ENCODE results near the gene NCKAP5L. TPM values are rescaled to one million over a fixed set of nuclear protein-coding genes. Genes with fewer than 3 reads are reported as not detected.

Gene NCKAP5L
- total RNA-seq, 1 experiment from 2014 or later, result 19.5 TPM

DNA sequence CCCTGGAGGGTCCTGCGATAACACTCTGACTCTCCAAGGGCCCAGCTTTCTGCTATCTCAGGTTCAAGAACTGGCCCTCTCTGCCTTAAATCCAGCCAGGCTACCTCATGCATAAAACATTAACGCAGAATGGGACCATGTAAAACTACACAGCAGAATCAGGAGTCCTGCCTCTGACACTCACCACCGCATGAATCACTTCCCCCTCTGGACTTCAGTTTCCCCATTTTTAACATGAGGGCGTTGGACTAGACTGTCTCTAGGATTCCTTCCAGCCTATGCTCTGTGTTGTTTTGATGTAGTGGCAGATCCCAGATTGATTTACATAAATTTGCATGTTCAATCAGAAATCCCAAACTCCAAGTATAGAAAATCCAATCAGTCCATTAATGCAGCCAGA, 3.3 kb downstream of the NCKAP5L start:
- H3K36me3 Mint-ChIP-seq (ENCODE audit: insufficient read depth, unreplicated experiment), result peaks cover 11% of the 10 kb centered on the region
- no TSS peak for BruUV-seq (replicated peaks)
- H3K9me3 Mint-ChIP-seq (ENCODE audit: unreplicated experiment), result no peaks in the 10 kb centered on the region
- no peaks in the 10 kb centered on the region for H3K9me3 ChIP-seq
- no peaks in the 10 kb centered on the region for H3K27me3 Mint-ChIP-seq (ENCODE audit: insufficient read depth, unreplicated experiment)
- no peak overlapping the region for H3K4me3 Mint-ChIP-seq (ENCODE audit: unreplicated experiment)
- no peaks in the 10 kb centered on the region for H3K27me3 ChIP-seq (replicated peaks; ENCODE audit: control insufficient read depth, insufficient read depth, low read length)
- DNase-seq, result no peak
- TF ChIP-seq, protein P1, sequence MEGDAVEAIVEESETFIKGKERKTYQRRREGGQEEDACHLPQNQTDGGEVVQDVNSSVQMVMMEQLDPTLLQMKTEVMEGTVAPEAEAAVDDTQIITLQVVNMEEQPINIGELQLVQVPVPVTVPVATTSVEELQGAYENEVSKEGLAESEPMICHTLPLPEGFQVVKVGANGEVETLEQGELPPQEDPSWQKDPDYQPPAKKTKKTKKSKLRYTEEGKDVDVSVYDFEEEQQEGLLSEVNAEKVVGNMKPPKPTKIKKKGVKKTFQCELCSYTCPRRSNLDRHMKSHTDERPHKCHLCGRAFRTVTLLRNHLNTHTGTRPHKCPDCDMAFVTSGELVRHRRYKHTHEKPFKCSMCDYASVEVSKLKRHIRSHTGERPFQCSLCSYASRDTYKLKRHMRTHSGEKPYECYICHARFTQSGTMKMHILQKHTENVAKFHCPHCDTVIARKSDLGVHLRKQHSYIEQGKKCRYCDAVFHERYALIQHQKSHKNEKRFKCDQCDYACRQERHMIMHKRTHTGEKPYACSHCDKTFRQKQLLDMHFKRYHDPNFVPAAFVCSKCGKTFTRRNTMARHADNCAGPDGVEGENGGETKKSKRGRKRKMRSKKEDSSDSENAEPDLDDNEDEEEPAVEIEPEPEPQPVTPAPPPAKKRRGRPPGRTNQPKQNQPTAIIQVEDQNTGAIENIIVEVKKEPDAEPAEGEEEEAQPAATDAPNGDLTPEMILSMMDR (IDR thresholded peaks at IDR 0.05; ENCODE audit: insufficient read depth in 1 of 2, low read depth in 1 of 2, low read length in 1 of 2, severe bottlenecking in 1 of 2, unreplicated experiment in 1 of 2), result no peak
- H3K27ac Mint-ChIP-seq (ENCODE audit: unreplicated experiment), result no peak overlapping the region
- H3K4me3 ChIP-seq (ENCODE audit: low read depth, low read length), result no peak overlapping the region
- peaks cover 7% of the 10 kb centered on the region for H3K4me1 Mint-ChIP-seq (ENCODE audit: low read depth, unreplicated experiment)
- H3K4me1 ChIP-seq, result peaks cover 6% of the 10 kb centered on the region; the same call in 1 of the 2 replicates
- CTCF ChIA-PET, result no interaction called here
- H3K36me3 ChIP-seq (ENCODE audit: control insufficient read depth, insufficient read depth, low read length), result no peaks in the 10 kb centered on the region
- POLR2A ChIA-PET, result no interaction called here
- intact Hi-C loops (cut with micrococcal nuclease; ENCODE audit: unreplicated experiment), result no loop called here

DNA sequence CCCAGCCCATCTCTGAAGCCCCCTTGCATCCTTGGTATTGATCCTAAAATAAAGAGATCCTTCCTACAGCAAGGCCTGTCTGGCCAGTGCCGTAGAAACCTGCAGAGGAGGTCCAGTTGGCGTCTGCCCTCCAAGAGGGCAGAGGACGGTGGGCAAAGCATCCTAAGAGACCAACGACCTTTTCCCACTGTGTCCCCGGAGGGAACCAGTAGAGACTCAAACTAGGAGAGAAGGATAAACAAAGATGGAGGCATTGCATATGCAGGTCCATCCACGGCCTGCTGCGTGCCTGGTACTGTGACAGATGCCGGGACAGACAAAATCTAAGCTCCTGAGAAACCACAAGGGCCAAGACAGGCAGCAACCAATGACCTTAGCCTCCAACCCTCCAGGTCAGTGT, 3.8 kb downstream of the NCKAP5L start:
- TF ChIP-seq, protein P1 (IDR thresholded peaks at IDR 0.05; ENCODE audit: insufficient read depth in 1 of 2, low read depth in 1 of 2, low read length in 1 of 2, severe bottlenecking in 1 of 2, unreplicated experiment in 1 of 2), result no peak
- intact Hi-C loops (cut with micrococcal nuclease; ENCODE audit: unreplicated experiment), result no loop called here
- H3K36me3 ChIP-seq (ENCODE audit: control insufficient read depth, insufficient read depth, low read length), result no peaks in the 10 kb centered on the region
- Mint-ChIP-seq H3K36me3 (ENCODE audit: insufficient read depth, unreplicated experiment) (peaks cover 11% of the 10 kb centered on the region), H3K27ac (ENCODE audit: unreplicated experiment) (no peak overlapping the region), H3K4me1 (ENCODE audit: low read depth, unreplicated experiment) (peaks cover 5% of the 10 kb centered on the region), H3K4me3 (ENCODE audit: unreplicated experiment) (no peak overlapping the region), H3K9me3 (ENCODE audit: unreplicated experiment) (no peaks in the 10 kb centered on the region), H3K27me3 (ENCODE audit: insufficient read depth, unreplicated experiment) (no peaks in the 10 kb centered on the region)
- peaks cover 5% of the 10 kb centered on the region; the same call in 1 of the 2 replicates for H3K4me1 ChIP-seq
- no peak for DNase-seq
- no TSS peak for BruUV-seq (replicated peaks)
- H3K9me3 ChIP-seq, result no peaks in the 10 kb centered on the region
- POLR2A ChIA-PET, result no interaction called here
- CTCF ChIA-PET, result no interaction called here
- H3K4me3 ChIP-seq (ENCODE audit: low read depth, low read length), result no peak overlapping the region
- H3K27me3 ChIP-seq (replicated peaks; ENCODE audit: control insufficient read depth, insufficient read depth, low read length), result no peaks in the 10 kb centered on the region

DNA sequence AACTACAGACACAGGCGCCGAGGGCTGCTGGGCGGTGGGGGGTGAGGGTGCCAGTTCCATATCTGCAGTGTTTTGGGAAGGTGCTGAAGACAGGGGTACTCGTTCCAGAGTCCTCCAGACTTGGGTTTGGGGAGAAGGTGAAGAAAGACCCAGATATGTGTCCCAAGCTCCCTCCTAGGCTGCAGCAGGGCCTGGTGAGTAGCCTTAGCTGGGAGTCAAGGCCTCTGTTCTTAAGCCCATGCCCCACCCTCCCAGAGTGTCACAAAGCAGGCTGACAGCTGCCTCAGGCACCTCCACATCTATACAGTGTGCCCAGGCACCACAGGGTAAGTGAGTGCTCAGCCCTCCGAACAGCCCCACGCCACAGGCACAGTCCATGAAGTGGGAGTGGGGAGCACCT, 4.3 kb downstream of the NCKAP5L start:
- TF ChIP-seq, protein P1 (IDR thresholded peaks at IDR 0.05; ENCODE audit: insufficient read depth in 1 of 2, low read depth in 1 of 2, low read length in 1 of 2, severe bottlenecking in 1 of 2, unreplicated experiment in 1 of 2), result no peak
- Mint-ChIP-seq H3K4me3 (ENCODE audit: unreplicated experiment) (no peak overlapping the region), H3K36me3 (ENCODE audit: insufficient read depth, unreplicated experiment) (peaks cover 11% of the 10 kb centered on the region), H3K27ac (ENCODE audit: unreplicated experiment) (no peak overlapping the region), H3K27me3 (ENCODE audit: insufficient read depth, unreplicated experiment) (no peaks in the 10 kb centered on the region), H3K9me3 (ENCODE audit: unreplicated experiment) (no peaks in the 10 kb centered on the region), H3K4me1 (ENCODE audit: low read depth, unreplicated experiment) (peaks cover under 1% of the 10 kb centered on the region)
- BruUV-seq (replicated peaks), result no TSS peak
- no peaks in the 10 kb centered on the region for H3K36me3 ChIP-seq (ENCODE audit: control insufficient read depth, insufficient read depth, low read length)
- H3K27me3 ChIP-seq (replicated peaks; ENCODE audit: control insufficient read depth, insufficient read depth, low read length), result no peaks in the 10 kb centered on the region
- CTCF ChIA-PET, result no interaction called here
- intact Hi-C loops (cut with micrococcal nuclease; ENCODE audit: unreplicated experiment), result no loop called here
- H3K4me3 ChIP-seq (ENCODE audit: low read depth, low read length), result no peak overlapping the region
- H3K4me1 ChIP-seq, result no peaks in the 10 kb centered on the region; the same call in 1 of the 2 replicates
- POLR2A ChIA-PET, result no interaction called here
- no peak for DNase-seq
- no peaks in the 10 kb centered on the region for H3K9me3 ChIP-seq

Data from Caco-2 (cell line).